ENCODE data around the gene ALDH3B1. TPM values are rescaled to one million over a fixed set of nuclear protein-coding genes. Genes with fewer than 3 reads are reported as not detected.

The ALDH3B1 gene
- total RNA-seq, 1 experiment from 2014 or later = 59.8 TPM

- Histone ChIP-seq H3K4me3 (no peak overlapping the region), H3K36me3 (peaks cover 74% of the 10 kb centered on the region), H3K27me3 (replicated peaks) (no peaks in the 10 kb centered on the region), H3K27ac (no peak overlapping the region), H3K4me1 (replicated peaks) (peaks cover 44% of the 10 kb centered on the region), H3K9me3 (replicated peaks) (no peaks in the 10 kb centered on the region)
- no peak for DNase-seq (ENCODE audit: low read depth in 1 of 2, low spot score in 2 of 2)
These were observed 26.1 kb downstream of the ALDH3B1 start for GRCh38 chr11:68036141-68036716.

- H3K4me3 ChIP-seq = no peak overlapping the region
- H3K27ac ChIP-seq = no peak overlapping the region
- H3K27me3 ChIP-seq (replicated peaks) = no peaks in the 10 kb centered on the region
- DNase-seq (ENCODE audit: low read depth in 1 of 2, low spot score in 2 of 2) = no peak
- peaks cover 39% of the 10 kb centered on the region for H3K4me1 ChIP-seq (replicated peaks)
- H3K9me3 ChIP-seq (replicated peaks) = no peaks in the 10 kb centered on the region
- peaks cover 74% of the 10 kb centered on the region for H3K36me3 ChIP-seq
These were observed 26.7 kb downstream of the ALDH3B1 start for GRCh38 chr11:68036717-68037239.

GRCh38 chr11:68037411-68038225, 27.5 kb downstream of the ALDH3B1 start:
- Histone ChIP-seq H3K27ac (no peak overlapping the region), H3K36me3 (peaks cover 74% of the 10 kb centered on the region), H3K4me3 (no peak overlapping the region), H3K27me3 (replicated peaks) (no peaks in the 10 kb centered on the region), H3K4me1 (replicated peaks) (peaks cover 35% of the 10 kb centered on the region), H3K9me3 (replicated peaks) (no peaks in the 10 kb centered on the region)
- DNase-seq (ENCODE audit: low read depth in 1 of 2, low spot score in 2 of 2) = no peak

GRCh38 chr11:68038226-68038717, 28.1 kb downstream of the ALDH3B1 start:
- no peak for DNase-seq (ENCODE audit: low read depth in 1 of 2, low spot score in 2 of 2)
- Histone ChIP-seq H3K27me3 (replicated peaks) (no peaks in the 10 kb centered on the region), H3K27ac (peak overlapping the region; percentile 61), H3K36me3 (peaks cover 74% of the 10 kb centered on the region), H3K4me1 (replicated peaks) (peaks cover 35% of the 10 kb centered on the region), H3K4me3 (peak overlapping the region; percentile 67), H3K9me3 (replicated peaks) (no peaks in the 10 kb centered on the region)

- DNase-seq (ENCODE audit: low read depth in 1 of 2, low spot score in 2 of 2) = peak; percentile 92 to 97
- peaks cover 74% of the 10 kb centered on the region for H3K36me3 ChIP-seq
- H3K9me3 ChIP-seq (replicated peaks) = no peaks in the 10 kb centered on the region
- peak within 1 kb of the TSS; percentile 67 for H3K4me3 ChIP-seq
- H3K27me3 ChIP-seq (replicated peaks) = no peaks in the 10 kb centered on the region
- H3K4me1 ChIP-seq (replicated peaks) = peaks cover 35% of the 10 kb centered on the region
- H3K27ac ChIP-seq = peak within 1 kb of the TSS; percentile 68
These were observed 28.8 kb downstream of the ALDH3B1 start, which contains the start of gene TCIRG1 for GRCh38 chr11:68038718-68039525. Gene TCIRG1, plus strand, starts transcription at chr11:68039025. Its CDS starts 2,247 bp downstream, at chr11:68041272.

- no peak for DNase-seq (ENCODE audit: low read depth in 1 of 2, low spot score in 2 of 2)
- Histone ChIP-seq H3K27ac (peak overlapping the region; percentile 68), H3K4me1 (replicated peaks) (peaks cover 35% of the 10 kb centered on the region), H3K4me3 (peak overlapping the region; percentile 67), H3K36me3 (peaks cover 74% of the 10 kb centered on the region), H3K9me3 (replicated peaks) (no peaks in the 10 kb centered on the region), H3K27me3 (replicated peaks) (no peaks in the 10 kb centered on the region)
These were observed 29.5 kb downstream of the ALDH3B1 start for GRCh38 chr11:68039526-68040086.

GRCh38 chr11:68040101-68040956, 30.2 kb downstream of the ALDH3B1 start:
- no peaks in the 10 kb centered on the region for H3K27me3 ChIP-seq (replicated peaks)
- peaks cover 76% of the 10 kb centered on the region for H3K36me3 ChIP-seq
- peak in 1 of 2 experiments; percentile 78 for DNase-seq (ENCODE audit: low read depth in 1 of 2, low spot score in 2 of 2)
- H3K9me3 ChIP-seq (replicated peaks) = no peaks in the 10 kb centered on the region
- peak overlapping the region; percentile 68 for H3K27ac ChIP-seq
- peaks cover 35% of the 10 kb centered on the region for H3K4me1 ChIP-seq (replicated peaks)
- peak overlapping the region; percentile 67 for H3K4me3 ChIP-seq

GRCh38 chr11:68040957-68041591, 30.9 kb downstream of the ALDH3B1 start:
- no peaks in the 10 kb centered on the region for H3K9me3 ChIP-seq (replicated peaks)
- peak overlapping the region; percentile 68 for H3K27ac ChIP-seq
- DNase-seq (ENCODE audit: low read depth in 1 of 2, low spot score in 2 of 2) = no peak
- peaks cover 35% of the 10 kb centered on the region for H3K4me1 ChIP-seq (replicated peaks)
- peaks cover 79% of the 10 kb centered on the region for H3K36me3 ChIP-seq
- peak overlapping the region; percentile 67 for H3K4me3 ChIP-seq
- H3K27me3 ChIP-seq (replicated peaks) = no peaks in the 10 kb centered on the region

GRCh38 chr11:68041617-68042218, 31.6 kb downstream of the ALDH3B1 start:
- H3K4me1 ChIP-seq (replicated peaks) = peaks cover 35% of the 10 kb centered on the region
- no peak overlapping the region for H3K4me3 ChIP-seq
- no peaks in the 10 kb centered on the region for H3K27me3 ChIP-seq (replicated peaks)
- no peaks in the 10 kb centered on the region for H3K9me3 ChIP-seq (replicated peaks)
- H3K27ac ChIP-seq = no peak overlapping the region
- no peak for DNase-seq (ENCODE audit: low read depth in 1 of 2, low spot score in 2 of 2)
- H3K36me3 ChIP-seq = peaks cover 79% of the 10 kb centered on the region

- Histone ChIP-seq H3K4me3 (no peak overlapping the region), H3K9me3 (replicated peaks) (no peaks in the 10 kb centered on the region), H3K36me3 (peaks cover 80% of the 10 kb centered on the region), H3K27me3 (replicated peaks) (no peaks in the 10 kb centered on the region), H3K27ac (no peak overlapping the region), H3K4me1 (replicated peaks) (peaks cover 35% of the 10 kb centered on the region)
- DNase-seq (ENCODE audit: low read depth in 1 of 2, low spot score in 2 of 2) = no peak
These were observed 32.3 kb downstream of the ALDH3B1 start for GRCh38 chr11:68042219-68043028.

GRCh38 chr11:68043029-68043348, 32.9 kb downstream of the ALDH3B1 start:
- H3K9me3 ChIP-seq (replicated peaks) = no peaks in the 10 kb centered on the region
- H3K27me3 ChIP-seq (replicated peaks) = no peaks in the 10 kb centered on the region
- peaks cover 32% of the 10 kb centered on the region for H3K4me1 ChIP-seq (replicated peaks)
- H3K4me3 ChIP-seq = no peak overlapping the region
- H3K27ac ChIP-seq = no peak overlapping the region
- peaks cover 86% of the 10 kb centered on the region for H3K36me3 ChIP-seq
- no peak for DNase-seq (ENCODE audit: low read depth in 1 of 2, low spot score in 2 of 2)
